Tibial nerve (tissue), 4 donors: ENCODE measurements around the gene NUDT17.

Source experiments
- CTCF ChIP-seq, 5 experiments: fragments of 200-600 bp in 3 of 5; fragments of 450-650 bp in 2 of 5; sonication (generic) in 3 of 5; IDR thresholded peaks; one replicate each; pipeline ENCODE4 v1.5.1; 2016 to 2019; ENCODE audit warnings: antibody characterized with exemption in 5 of 5, mild to moderate bottlenecking in 3 of 5, moderate library complexity in 2 of 5
- EP300 ChIP-seq, 2 donors: sonication (generic); formaldehyde crosslinking; IDR thresholded peaks; one replicate each; pipeline ENCODE4 v1.6.1; 2017; ENCODE audit warnings: antibody characterized with exemption in 2 of 2, mild to moderate bottlenecking in 1 of 2
- POLR2A ChIP-seq, 2 donors: fragments of 450-650 bp; IDR thresholded peaks; one replicate each; pipeline ENCODE4 v1.6.1; 2017; ENCODE audit warnings: antibody characterized with exemption in 2 of 2, mild to moderate bottlenecking in 2 of 2, moderate library complexity in 2 of 2

DNA sequence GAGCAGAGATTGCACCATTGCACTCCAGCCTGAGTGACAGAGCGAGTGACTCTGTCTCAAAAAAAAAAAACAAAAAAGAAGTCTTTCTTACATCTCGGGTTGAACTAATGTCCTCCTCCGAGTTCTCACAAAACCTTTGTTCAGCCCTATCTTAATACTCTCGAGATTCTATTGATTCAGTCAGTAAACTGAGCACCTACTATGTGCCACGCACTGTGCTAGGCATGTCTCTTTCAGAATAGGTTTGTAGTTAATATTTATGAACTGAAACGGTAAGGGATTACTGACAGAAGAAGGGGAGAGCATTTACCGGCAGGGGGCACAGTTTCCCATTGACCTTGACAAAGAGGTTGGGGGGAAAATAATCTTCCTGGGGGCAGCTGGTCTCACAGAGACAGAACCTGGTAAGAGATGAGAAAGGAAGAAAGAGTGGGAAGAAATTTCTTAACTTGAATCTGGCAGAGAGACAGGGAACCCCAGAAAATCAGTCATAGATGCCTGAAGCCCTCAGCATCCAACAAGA lies 10.1 kb downstream of the NUDT17 start:
- TF ChIP-seq CTCF (IDR thresholded peaks at IDR 0.05) (no peak), POLR2A (IDR thresholded peaks at IDR 0.05) (no peak), EP300 (IDR thresholded peaks at IDR 0.05) (no peak)
